22Rv1 (cell line): ENCODE data around the gene CDC123.

ENCODE experiments used
- H3K27ac ChIP-seq: fragments of 450-650 bp; 2 replicates; pipeline ENCODE4 v1.5.1; 2017
- CTCF ChIP-seq: fragments of 450-650 bp; IDR thresholded peaks from 2 replicates; pipeline ENCODE4 v1.5.1; 2017; ENCODE audit warnings: mild to moderate bottlenecking
- ZFX ChIP-seq: fragments of 450-650 bp; IDR thresholded peaks from 2 replicates; pipeline ENCODE4 v1.6.1; 2017; ENCODE audit warnings: antibody characterized with exemption, borderline replicate concordance

Gene CDC123

GRCh38 chr10:12299222-12299965, 103.4 kb downstream of the CDC123 start:
- no peak for TF ChIP-seq CTCF
- no peak for TF ChIP-seq ZFX
- H3K27ac ChIP-seq: no peak overlapping the region
